K562 (cell line): ENCODE measurements around the gene AP3B1.

Experiments
- GATA2 ChIP-seq: sonication (generic); formaldehyde crosslinking; IDR thresholded peaks from 2 replicates; pipeline ENCODE4 v1.4.0; 2020; ENCODE audit warnings: mild to moderate bottlenecking, missing genetic modification reagents
- HMG20A ChIP-seq: fragments of 450-650 bp; formaldehyde crosslinking; conservative IDR thresholded peaks from 2 replicates; pipeline ENCODE4 v1.4.0; 2020; ENCODE audit warnings: mild to moderate bottlenecking, mixed read lengths
- HNRNPK ChIP-seq: fragments of 200-400 bp; formaldehyde crosslinking; IDR thresholded peaks from one replicate; pipeline ENCODE4 v1.6.1; 2018; ENCODE audit warnings: mild to moderate bottlenecking, low read depth, low read length; ENCODE audit not compliant: poor library complexity, severe bottlenecking
- JUND ChIP-seq, 2 experiments: IDR thresholded peaks; 2 replicates in 1 of 2; 3 replicates in 1 of 2; pipeline ENCODE4 v1.6.1; 2011; ENCODE audit warnings: borderline replicate concordance in 2 of 2, low read depth in 2 of 2, low read length in 2 of 2, improper control_type of control experiment in 1 of 2, missing biosample characterization in 1 of 2, missing genetic modification characterization in 1 of 2, missing genetic modification reagents in 1 of 2
- MTA3 ChIP-seq: fragments of 450-650 bp; formaldehyde crosslinking; IDR thresholded peaks from 2 replicates; pipeline ENCODE4 v1.6.1; 2017; ENCODE audit warnings: mild to moderate bottlenecking, borderline replicate concordance
- NR3C1 ChIP-seq: sonication (generic); formaldehyde crosslinking; IDR thresholded peaks from 2 replicates; pipeline ENCODE4 v1.8.1; 2022; ENCODE audit warnings: missing genetic modification reagents
- RAD21 ChIP-seq, 2 experiments: fragments of 250-450 bp in 1 of 2; fragments of 450-650 bp in 1 of 2; sonication (Bioruptor Pico) in 1 of 2; formaldehyde crosslinking in 1 of 2; IDR thresholded peaks in 1 of 2; conservative IDR thresholded peaks in 1 of 2; 2 replicates each; pipeline versions ENCODE4 v1.4.0 to v1.8.0; 2020 to 2022; ENCODE audit warnings: mild to moderate bottlenecking in 2 of 2, moderate library complexity in 1 of 2
- ZBTB8A ChIP-seq: fragments of 450-650 bp; IDR thresholded peaks from 2 replicates; pipeline ENCODE4 v1.6.1; 2018; ENCODE audit warnings: mild to moderate bottlenecking, moderate library complexity; ENCODE audit not compliant: partially characterized antibody
- TF ChIP-seq, protein P1 (sequence below): fragments of 450-650 bp; formaldehyde crosslinking; IDR thresholded peaks from 2 replicates; pipeline ENCODE4 v1.4.0; 2020; ENCODE audit warnings: mild to moderate bottlenecking, moderate library complexity
- TF ChIP-seq, protein P2 (sequence below), 3 experiments: IDR thresholded peaks in 2 of 3; conservative IDR thresholded peaks in 1 of 3; 2 replicates each; pipeline ENCODE4 v1.5.1; 2011 to 2012; ENCODE audit warnings: low read length in 3 of 3, mild to moderate bottlenecking in 3 of 3, control low read depth in 2 of 3, improper control_type of control experiment in 1 of 3, inconsistent platforms in 1 of 3, low read depth in 1 of 3, mixed read lengths in 1 of 3, moderate library complexity in 1 of 3; ENCODE audit not compliant: insufficient read depth in 2 of 3

DNA sequence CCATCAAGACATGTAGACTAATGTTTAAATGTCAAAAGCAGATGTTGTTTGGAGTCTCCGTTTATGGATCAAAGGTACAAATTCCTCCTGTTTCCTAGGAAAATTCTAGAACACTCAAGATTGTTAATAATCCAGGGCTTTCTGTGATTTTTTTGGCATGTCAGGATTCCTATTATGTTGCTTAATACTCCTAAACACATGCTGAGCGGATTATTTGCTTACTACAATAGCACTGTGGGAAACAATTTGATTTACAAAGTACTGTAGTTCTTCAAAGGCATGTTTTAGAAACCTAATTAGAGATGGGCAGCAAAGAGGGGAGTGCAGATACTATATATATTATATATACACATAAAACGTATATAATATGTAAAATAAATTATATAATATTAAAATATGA lies 46.9 kb upstream of the AP3B1 start:
- TF ChIP-seq ZBTB8A: no peak
- no peak for TF ChIP-seq MTA3
- TF ChIP-seq, protein P1, sequence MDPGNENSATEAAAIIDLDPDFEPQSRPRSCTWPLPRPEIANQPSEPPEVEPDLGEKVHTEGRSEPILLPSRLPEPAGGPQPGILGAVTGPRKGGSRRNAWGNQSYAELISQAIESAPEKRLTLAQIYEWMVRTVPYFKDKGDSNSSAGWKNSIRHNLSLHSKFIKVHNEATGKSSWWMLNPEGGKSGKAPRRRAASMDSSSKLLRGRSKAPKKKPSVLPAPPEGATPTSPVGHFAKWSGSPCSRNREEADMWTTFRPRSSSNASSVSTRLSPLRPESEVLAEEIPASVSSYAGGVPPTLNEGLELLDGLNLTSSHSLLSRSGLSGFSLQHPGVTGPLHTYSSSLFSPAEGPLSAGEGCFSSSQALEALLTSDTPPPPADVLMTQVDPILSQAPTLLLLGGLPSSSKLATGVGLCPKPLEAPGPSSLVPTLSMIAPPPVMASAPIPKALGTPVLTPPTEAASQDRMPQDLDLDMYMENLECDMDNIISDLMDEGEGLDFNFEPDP (CRISPR knock-in tag): no peak
- TF ChIP-seq NR3C1: no peak
- no peak for TF ChIP-seq RAD21 (CRISPR knock-in tag; conservative IDR thresholded peaks at IDR 0.05 in 1 of 2, IDR thresholded peaks at IDR 0.05 in 1 of 2)
- TF ChIP-seq GATA2: no peak
- no peak for TF ChIP-seq JUND (IDR thresholded peaks at IDR 0.05; ENCODE audit: borderline replicate concordance, low read depth, low read length)
- no peak for TF ChIP-seq JUND (tag; IDR thresholded peaks at IDR 0.05; ENCODE audit: borderline replicate concordance, low read depth, low read length)
- no peak for TF ChIP-seq HMG20A (CRISPR knock-in tag)
- TF ChIP-seq, protein P2, sequence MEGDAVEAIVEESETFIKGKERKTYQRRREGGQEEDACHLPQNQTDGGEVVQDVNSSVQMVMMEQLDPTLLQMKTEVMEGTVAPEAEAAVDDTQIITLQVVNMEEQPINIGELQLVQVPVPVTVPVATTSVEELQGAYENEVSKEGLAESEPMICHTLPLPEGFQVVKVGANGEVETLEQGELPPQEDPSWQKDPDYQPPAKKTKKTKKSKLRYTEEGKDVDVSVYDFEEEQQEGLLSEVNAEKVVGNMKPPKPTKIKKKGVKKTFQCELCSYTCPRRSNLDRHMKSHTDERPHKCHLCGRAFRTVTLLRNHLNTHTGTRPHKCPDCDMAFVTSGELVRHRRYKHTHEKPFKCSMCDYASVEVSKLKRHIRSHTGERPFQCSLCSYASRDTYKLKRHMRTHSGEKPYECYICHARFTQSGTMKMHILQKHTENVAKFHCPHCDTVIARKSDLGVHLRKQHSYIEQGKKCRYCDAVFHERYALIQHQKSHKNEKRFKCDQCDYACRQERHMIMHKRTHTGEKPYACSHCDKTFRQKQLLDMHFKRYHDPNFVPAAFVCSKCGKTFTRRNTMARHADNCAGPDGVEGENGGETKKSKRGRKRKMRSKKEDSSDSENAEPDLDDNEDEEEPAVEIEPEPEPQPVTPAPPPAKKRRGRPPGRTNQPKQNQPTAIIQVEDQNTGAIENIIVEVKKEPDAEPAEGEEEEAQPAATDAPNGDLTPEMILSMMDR (IDR thresholded peaks at IDR 0.05 in 2 of 3, conservative IDR thresholded peaks at IDR 0.05 in 1 of 3; ENCODE audit: insufficient read depth in 2 of 3, low read depth in 1 of 3, low read length in 3 of 3): no peak
- no peak for TF ChIP-seq HNRNPK
